GM06990 (cell line): ENCODE results near the gene TBXAS1.

Experiments
- DNase-seq: peaks from one replicate; pipeline ENCODE4 v3.0.0-alpha.2; 2011; ENCODE audit not compliant: insufficient read length; ENCODE audit errors: extremely low read depth
- H3K27me3 ChIP-seq: replicated peaks from 2 replicates; pipeline ENCODE4 v1.6.0; 2011; ENCODE audit warnings: low read length; ENCODE audit not compliant: control insufficient read depth, insufficient read depth
- H3K36me3 ChIP-seq: 2 replicates; pipeline ENCODE4 v1.5.1; 2011; ENCODE audit warnings: low read length; ENCODE audit not compliant: control insufficient read depth, insufficient read depth
- H3K4me3 ChIP-seq: replicated peaks from 2 replicates; pipeline ENCODE4 v1.5.1; 2011; ENCODE audit warnings: low read depth, mild to moderate bottlenecking, control low read depth, low read length
- TF ChIP-seq, protein P1 (sequence below): IDR thresholded peaks from 2 replicates; pipeline ENCODE4 v1.5.1; 2011; ENCODE audit warnings: low read length, control low read depth, mild to moderate bottlenecking, inconsistent platforms; ENCODE audit not compliant: insufficient read depth, poor library complexity, severe bottlenecking

The TBXAS1 gene

DNA sequence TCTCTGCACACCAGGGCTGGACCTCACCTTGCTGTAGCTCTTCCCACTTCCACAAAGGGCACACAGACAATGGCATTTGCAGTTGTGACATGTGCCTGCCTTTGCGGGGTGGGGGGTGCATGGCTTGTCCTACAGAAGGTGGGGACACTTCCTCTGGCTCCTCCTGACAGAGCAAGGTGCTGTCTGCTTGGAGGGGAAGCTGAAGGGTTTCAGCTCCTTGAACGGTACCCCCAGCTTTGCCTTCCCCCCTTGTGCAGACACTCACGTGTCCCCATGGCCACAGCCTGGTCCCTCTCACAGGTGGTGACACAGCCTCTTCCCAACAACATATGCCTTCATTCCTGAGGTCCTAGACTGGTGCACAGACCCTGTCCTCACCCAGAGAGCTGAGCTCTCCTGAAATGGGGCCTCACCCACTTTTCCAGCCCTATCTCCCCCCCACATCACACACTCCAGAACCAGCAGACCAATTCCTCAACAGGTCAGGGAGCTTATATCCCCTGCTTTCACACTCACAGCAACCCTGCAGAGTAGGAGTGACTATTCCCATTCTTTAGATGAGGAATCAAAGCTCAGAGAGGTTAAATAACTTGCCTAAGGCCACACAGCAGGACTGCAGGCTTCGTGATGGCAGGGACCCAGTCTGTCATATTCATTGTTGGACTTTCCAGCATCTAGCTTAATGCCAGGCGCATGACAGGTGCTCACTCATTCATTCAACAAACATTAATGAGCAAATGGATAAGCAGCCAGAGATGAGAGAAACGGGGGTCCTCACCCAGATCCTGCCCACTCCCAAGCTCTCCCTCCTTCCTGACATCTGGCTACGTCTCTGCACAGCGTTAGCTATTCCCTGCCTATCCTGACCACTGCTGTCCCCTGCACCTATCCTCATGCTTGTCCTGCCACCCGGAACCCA lies 189.3 kb downstream of the TBXAS1 start:
- no peak for DNase-seq
- H3K4me3 ChIP-seq: no peak overlapping the region
- TF ChIP-seq, protein P1, sequence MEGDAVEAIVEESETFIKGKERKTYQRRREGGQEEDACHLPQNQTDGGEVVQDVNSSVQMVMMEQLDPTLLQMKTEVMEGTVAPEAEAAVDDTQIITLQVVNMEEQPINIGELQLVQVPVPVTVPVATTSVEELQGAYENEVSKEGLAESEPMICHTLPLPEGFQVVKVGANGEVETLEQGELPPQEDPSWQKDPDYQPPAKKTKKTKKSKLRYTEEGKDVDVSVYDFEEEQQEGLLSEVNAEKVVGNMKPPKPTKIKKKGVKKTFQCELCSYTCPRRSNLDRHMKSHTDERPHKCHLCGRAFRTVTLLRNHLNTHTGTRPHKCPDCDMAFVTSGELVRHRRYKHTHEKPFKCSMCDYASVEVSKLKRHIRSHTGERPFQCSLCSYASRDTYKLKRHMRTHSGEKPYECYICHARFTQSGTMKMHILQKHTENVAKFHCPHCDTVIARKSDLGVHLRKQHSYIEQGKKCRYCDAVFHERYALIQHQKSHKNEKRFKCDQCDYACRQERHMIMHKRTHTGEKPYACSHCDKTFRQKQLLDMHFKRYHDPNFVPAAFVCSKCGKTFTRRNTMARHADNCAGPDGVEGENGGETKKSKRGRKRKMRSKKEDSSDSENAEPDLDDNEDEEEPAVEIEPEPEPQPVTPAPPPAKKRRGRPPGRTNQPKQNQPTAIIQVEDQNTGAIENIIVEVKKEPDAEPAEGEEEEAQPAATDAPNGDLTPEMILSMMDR: no peak
- no peaks in the 10 kb centered on the region for H3K36me3 ChIP-seq
- H3K27me3 ChIP-seq: no peaks in the 10 kb centered on the region; the same call in 1 of the 2 replicates

DNA sequence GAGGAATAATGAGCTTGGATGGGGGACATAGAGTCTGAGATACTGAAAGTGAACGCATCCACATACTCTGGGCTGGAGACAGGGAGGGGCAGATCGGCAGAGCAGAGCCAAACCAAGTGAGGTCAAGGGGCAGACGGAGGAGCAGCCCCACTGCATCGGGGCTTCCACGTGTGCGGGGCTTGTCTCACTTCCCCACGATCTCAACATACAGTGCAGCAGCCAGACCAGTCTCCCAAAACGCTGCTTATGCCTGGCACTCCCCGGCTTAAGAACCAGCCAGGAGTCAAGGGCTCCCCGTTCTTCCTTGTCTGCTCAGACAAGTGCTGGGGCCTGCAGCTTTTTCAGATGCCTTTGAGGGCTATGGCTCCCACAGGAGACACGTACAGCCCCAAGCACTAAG lies 190.1 kb downstream of the TBXAS1 start:
- TF ChIP-seq, protein P1: no peak
- Histone ChIP-seq H3K36me3 (peaks cover 2% of the 10 kb centered on the region; the same call in 1 of the 2 replicates), H3K4me3 (no peak overlapping the region), H3K27me3 (no peaks in the 10 kb centered on the region; the same call in 1 of the 2 replicates)
- no peak for DNase-seq

DNA sequence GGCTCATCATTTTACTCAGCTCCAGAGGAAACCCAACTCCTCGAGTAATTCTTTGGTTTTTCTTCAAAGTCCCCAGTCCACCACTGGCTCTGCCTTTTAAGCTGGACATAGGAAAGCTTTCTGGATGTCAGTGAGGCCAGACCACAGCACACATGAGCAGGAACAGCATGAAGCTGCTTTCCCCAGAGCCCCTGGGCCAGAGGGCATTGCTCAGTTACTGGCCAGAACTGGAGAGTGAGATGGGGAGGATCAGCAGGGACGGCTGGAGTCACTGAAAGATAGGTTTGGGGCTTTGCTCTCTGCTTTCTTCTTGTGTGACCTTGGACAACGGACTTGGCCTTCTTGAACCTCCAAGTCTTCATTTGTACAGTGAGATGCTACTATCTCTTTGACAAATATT lies 190.5 kb downstream of the TBXAS1 start:
- DNase-seq: no peak
- H3K4me3 ChIP-seq: no peak overlapping the region
- peaks cover 2% of the 10 kb centered on the region; the same call in 1 of the 2 replicates for H3K36me3 ChIP-seq
- H3K27me3 ChIP-seq: no peaks in the 10 kb centered on the region; the same call in 1 of the 2 replicates
- TF ChIP-seq, protein P1: no peak

DNA sequence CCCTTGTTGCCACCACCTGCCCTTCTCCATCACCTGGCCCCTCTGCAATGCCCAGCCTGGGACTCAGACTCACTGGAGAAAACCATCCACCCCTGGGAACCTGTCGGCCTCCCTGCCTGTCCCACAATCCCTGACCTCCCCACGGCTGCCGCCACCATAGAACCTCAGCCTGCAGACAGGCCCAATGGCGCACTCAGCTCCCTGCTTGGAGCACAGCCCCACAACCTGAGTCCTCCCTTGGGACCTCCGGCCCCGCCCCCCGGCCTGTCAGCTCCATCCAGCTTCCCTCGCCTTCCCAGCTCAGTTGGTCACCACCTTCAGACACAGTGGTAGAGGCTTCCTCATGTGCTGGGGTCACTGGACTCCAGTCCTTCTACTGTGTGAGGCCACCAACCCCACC lies 192.5 kb downstream of the TBXAS1 start:
- TF ChIP-seq, protein P1: no peak
- H3K27me3 ChIP-seq: no peaks in the 10 kb centered on the region; the same call in 1 of the 2 replicates
- no peak overlapping the region for H3K4me3 ChIP-seq
- DNase-seq: no peak
- H3K36me3 ChIP-seq: peaks cover 8% of the 10 kb centered on the region

DNA sequence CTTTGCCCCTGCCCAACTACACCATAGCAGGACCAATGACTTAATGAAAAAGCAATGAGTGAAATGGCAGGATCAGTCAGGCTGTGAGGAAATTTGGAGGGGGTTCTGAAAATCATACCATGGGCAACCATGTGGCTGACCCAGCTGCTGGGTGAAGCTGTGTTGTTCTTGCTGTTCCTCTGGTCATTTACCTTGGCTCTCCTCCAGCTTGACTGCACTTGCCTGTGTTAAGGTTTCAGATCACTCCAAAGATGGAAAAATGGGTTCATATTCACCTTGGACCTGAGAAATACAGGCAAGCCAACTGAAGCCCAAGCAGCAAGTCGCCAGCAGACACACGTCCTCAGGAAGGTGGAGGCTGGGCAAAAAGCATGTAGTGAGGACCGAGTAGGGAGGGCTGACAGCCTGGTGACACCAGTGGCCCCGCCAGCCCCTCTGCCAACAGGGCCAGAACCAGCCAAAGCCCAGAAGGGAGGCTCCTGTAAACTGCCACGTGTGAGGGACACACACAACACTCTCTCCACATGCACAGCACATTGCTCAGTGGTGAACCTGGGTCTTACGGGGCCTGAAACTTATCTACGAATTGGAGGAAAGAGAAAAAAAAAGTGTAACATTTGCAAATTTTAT lies 193.6 kb downstream of the TBXAS1 start:
- peaks cover 8% of the 10 kb centered on the region for H3K36me3 ChIP-seq
- DNase-seq: no peak
- no peaks in the 10 kb centered on the region; the same call in 1 of the 2 replicates for H3K27me3 ChIP-seq
- TF ChIP-seq, protein P1: no peak
- H3K4me3 ChIP-seq: no peak overlapping the region
